BE2C (cell line): ENCODE measurements around the gene UNC45B.

Experiments used
- DNase-seq: peaks from one replicate; pipeline ENCODE4 v3.0.0-alpha.2; 2020
- H3K27me3 ChIP-seq: fragments of 250-450 bp; sonication (Bioruptor Pico); 2 replicates; pipeline ENCODE4 v1.5.1; 2020; ENCODE audit warnings: mild to moderate bottlenecking
- H3K36me3 ChIP-seq: fragments of 250-450 bp; sonication (Bioruptor Pico); 2 replicates; pipeline ENCODE4 v1.5.1; 2020; ENCODE audit warnings: mild to moderate bottlenecking
- H3K4me1 ChIP-seq: fragments of 250-450 bp; sonication (Bioruptor Pico); 2 replicates; pipeline ENCODE4 v1.5.1; 2020
- H3K4me3 ChIP-seq: 2 replicates; pipeline ENCODE4 v1.5.1; 2011; ENCODE audit warnings: low read depth, low read length
- H3K9me3 ChIP-seq: fragments of 250-450 bp; sonication (Bioruptor Pico); 2 replicates; pipeline ENCODE4 v1.5.1; 2020
- CTCF ChIP-seq: IDR thresholded peaks from 2 replicates; pipeline ENCODE4 v1.5.1; 2012; ENCODE audit warnings: mild to moderate bottlenecking, low read depth, low read length

The UNC45B gene

GRCh38 chr17:35184274-35184673, 36.7 kb downstream of the UNC45B start:
- DNase-seq, result no peak
- Histone ChIP-seq H3K27me3 (peaks cover 17% of the 10 kb centered on the region), H3K4me1 (no peaks in the 10 kb centered on the region), H3K9me3 (no peaks in the 10 kb centered on the region), H3K4me3 (no peak overlapping the region), H3K36me3 (no peaks in the 10 kb centered on the region)
- TF ChIP-seq CTCF, result no peak

GRCh38 chr17:35185849-35186248, 38.2 kb downstream of the UNC45B start:
- peaks cover 22% of the 10 kb centered on the region for H3K27me3 ChIP-seq
- TF ChIP-seq CTCF, result no peak
- no peaks in the 10 kb centered on the region for H3K36me3 ChIP-seq
- H3K4me3 ChIP-seq, result no peak overlapping the region
- DNase-seq, result no peak
- H3K4me1 ChIP-seq, result no peaks in the 10 kb centered on the region
- H3K9me3 ChIP-seq, result no peaks in the 10 kb centered on the region

GRCh38 chr17:35187481-35187880, 39.9 kb downstream of the UNC45B start:
- Histone ChIP-seq H3K4me3 (no peak overlapping the region), H3K9me3 (no peaks in the 10 kb centered on the region), H3K36me3 (no peaks in the 10 kb centered on the region), H3K27me3 (peaks cover 25% of the 10 kb centered on the region), H3K4me1 (no peaks in the 10 kb centered on the region)
- no peak for DNase-seq
- no peak for TF ChIP-seq CTCF

- no peak for TF ChIP-seq CTCF
- no peaks in the 10 kb centered on the region for H3K36me3 ChIP-seq
- no peaks in the 10 kb centered on the region for H3K9me3 ChIP-seq
- H3K4me3 ChIP-seq, result no peak overlapping the region
- DNase-seq, result no peak
- peaks cover 25% of the 10 kb centered on the region for H3K27me3 ChIP-seq
- no peaks in the 10 kb centered on the region for H3K4me1 ChIP-seq
These were observed 40.5 kb downstream of the UNC45B start for GRCh38 chr17:35188111-35188510.

GRCh38 chr17:35189291-35189690, 41.7 kb downstream of the UNC45B start:
- H3K36me3 ChIP-seq, result no peaks in the 10 kb centered on the region
- TF ChIP-seq CTCF, result no peak
- no peak overlapping the region for H3K4me3 ChIP-seq
- no peaks in the 10 kb centered on the region for H3K9me3 ChIP-seq
- no peaks in the 10 kb centered on the region for H3K4me1 ChIP-seq
- DNase-seq, result no peak
- peaks cover 25% of the 10 kb centered on the region for H3K27me3 ChIP-seq

GRCh38 chr17:35191001-35191695, 43.5 kb downstream of the UNC45B start:
- Histone ChIP-seq H3K27me3 (peaks cover 16% of the 10 kb centered on the region), H3K4me3 (no peak overlapping the region), H3K9me3 (no peaks in the 10 kb centered on the region), H3K36me3 (no peaks in the 10 kb centered on the region), H3K4me1 (no peaks in the 10 kb centered on the region)
- no peak for DNase-seq
- TF ChIP-seq CTCF, result no peak
